ENCODE results near the gene IQCH.
A peak's percentile ranks its signal among the peaks of the same experiment; 100 is the strongest.

IQCH gene

DNA sequence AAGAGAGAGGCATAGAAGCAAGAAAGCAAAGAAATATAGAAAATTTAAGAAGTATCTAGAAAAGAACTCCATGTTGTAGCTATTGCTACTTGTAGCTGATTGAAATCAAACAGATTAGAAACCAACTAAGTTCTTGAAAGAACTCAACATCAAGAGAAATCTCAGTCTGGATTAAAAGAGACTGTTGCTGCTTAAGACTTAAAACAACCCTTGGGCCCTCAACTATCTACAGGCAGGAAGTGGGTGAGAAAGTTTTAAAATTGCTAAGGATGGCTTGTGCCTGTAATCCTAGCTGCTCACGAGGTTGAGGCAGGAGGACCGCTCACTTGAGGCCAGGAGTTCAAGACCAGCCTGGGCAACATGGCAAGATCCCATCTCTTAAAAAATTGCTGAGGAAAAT, 227.1 kb downstream of the IQCH start:
- DNase-seq (ENCODE audit: low read depth in 1 of 2, low spot score in 1 of 2) = no peak

GRCh38 chr15:67495585-67495984, 241.0 kb downstream of the IQCH start:
- DNase-seq (ENCODE audit: low read depth in 1 of 2, low spot score in 1 of 2) = no peak

GRCh38 chr15:67501177-67501835, 246.7 kb downstream of the IQCH start:
- no peak for DNase-seq (ENCODE audit: low read depth in 1 of 2, low spot score in 1 of 2)

DNA sequence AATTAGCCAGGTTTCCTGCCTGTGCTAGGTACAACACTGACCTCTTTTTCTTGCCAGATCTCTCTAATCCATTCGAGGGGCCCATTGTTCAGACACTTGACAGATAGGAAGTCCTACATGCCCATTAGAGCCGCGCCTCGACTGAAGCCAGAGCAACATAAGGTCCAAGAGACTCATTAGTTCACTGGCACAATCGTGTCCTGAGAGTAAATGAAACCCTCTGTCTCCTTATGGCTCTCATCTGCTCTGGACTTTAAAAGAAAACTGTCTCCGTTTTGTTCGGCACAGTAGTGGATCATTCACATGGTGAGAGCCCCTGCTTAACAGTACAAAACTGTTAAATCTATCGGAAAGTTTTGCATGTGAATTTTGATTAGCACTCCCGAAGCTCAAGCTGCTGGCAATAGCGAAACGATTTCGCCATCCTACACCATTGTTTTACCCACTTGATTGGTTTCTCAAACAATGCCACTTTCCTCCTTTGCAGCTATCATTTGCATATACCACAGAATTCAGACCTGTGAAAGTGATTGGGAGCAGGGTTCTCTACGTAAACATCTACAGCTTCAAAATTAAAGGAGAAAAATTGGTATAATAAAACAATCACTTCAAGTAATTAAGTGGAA, 247.4 kb downstream of the IQCH start:
- no peak for DNase-seq (ENCODE audit: low read depth in 1 of 2, low spot score in 1 of 2)

- no peak for DNase-seq (ENCODE audit: low read depth in 1 of 2, low spot score in 1 of 2)
Observed at GRCh38 chr15:67504056-67504455, 249.5 kb downstream of the IQCH start.

DNA sequence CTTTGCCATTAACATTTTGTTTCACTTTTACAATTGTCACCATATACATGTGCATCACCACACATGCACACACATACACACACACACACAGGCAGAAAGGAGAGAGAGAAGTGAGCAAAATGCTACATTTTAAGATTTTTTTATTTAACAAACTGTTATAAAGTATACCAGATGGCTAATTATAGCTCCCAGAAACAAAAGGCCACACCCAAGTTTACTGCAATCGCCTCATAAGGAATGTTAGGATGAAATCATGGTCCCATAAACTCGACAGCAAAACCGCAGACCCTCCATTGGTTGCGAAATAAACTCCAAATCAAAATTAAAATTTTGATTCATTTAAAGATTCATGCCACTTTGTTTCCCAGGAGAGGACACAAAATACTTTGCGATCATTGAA, 250.2 kb downstream of the IQCH start:
- DNase-seq (ENCODE audit: low read depth in 1 of 2, low spot score in 1 of 2) = no peak

GRCh38 chr15:67505675-67506572, 251.3 kb downstream of the IQCH start:
- no peak for DNase-seq (ENCODE audit: low read depth in 1 of 2, low spot score in 1 of 2)

DNA sequence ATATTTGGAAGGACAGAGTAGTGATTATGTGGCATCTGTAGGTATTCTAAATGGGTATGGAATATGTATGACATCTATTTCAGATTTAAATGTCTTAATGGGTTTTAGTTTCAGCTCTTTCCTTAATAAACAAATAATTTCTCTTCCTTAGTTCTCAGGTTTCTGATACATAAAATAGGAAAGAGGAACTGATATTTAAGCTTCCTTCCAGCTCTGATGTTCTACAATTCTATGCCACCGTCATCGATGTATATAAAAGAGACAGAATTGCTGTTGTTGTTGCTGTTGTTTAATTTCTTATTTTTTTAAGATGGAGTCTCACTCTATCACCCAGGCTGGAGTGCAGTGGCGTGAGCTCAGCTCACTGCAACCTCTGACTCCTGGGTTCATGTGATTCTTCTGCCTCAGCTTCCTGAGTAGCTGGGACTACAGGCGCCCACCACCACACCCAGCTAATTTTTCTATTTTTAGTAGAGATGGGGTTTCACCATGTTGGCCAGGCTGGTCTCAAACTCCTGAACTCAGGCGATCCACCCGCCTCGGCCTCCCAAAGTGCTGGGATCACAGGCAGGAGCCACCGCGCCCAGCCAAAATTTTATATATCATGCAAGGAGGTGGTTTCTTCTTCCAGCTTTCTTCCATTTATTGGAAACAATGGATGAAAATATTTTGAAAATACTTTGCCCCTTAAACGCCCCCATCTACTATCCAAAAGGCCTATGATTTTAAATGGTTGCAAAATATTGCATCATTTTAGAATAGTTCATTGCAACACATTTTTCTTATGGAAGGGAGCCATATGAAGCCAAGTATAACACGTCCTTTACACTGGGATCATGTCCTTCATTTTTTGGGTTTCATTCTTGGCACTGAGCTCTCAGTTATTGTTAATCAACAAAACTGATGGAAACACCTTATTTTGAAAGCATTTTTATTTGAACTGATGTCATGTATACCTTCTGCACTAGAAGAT, 252.5 kb downstream of the IQCH start:
- no peak for DNase-seq (ENCODE audit: low read depth in 1 of 2, low spot score in 1 of 2)

- no peak for DNase-seq (ENCODE audit: low read depth in 1 of 2, low spot score in 1 of 2)
Observed at GRCh38 chr15:67508407-67508806, 253.8 kb downstream of the IQCH start.

GRCh38 chr15:67509918-67510317, 255.3 kb downstream of the IQCH start:
- DNase-seq (ENCODE audit: low read depth in 1 of 2, low spot score in 1 of 2) = no peak

GRCh38 chr15:67510597-67511190, 256.1 kb downstream of the IQCH start:
- DNase-seq (ENCODE audit: low read depth in 1 of 2, low spot score in 1 of 2) = no peak

DNA sequence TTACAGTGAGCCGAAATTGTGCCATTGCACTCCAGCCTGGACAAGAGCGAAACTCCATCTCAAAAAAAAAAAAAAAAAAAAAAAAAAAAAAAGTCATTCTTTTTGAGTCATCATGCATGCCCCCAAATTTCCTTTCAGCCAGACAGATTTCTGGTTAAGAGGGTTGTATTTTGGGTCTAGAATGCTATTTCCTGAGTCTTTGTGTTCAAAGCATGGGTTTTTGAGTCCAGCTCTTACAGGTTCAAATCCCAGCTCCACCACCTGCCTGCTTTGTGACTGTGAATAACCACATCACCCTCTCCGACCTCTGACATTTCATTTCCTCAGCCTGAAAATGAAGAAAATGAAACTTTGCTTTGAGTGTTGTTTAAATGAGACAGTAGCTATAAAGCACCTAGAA, 257.0 kb downstream of the IQCH start:
- no peak for DNase-seq (ENCODE audit: low read depth in 1 of 2, low spot score in 1 of 2)

- DNase-seq (ENCODE audit: low read depth in 1 of 2, low spot score in 1 of 2) = no peak
Observed at GRCh38 chr15:67512140-67512539, 257.6 kb downstream of the IQCH start.

DNA sequence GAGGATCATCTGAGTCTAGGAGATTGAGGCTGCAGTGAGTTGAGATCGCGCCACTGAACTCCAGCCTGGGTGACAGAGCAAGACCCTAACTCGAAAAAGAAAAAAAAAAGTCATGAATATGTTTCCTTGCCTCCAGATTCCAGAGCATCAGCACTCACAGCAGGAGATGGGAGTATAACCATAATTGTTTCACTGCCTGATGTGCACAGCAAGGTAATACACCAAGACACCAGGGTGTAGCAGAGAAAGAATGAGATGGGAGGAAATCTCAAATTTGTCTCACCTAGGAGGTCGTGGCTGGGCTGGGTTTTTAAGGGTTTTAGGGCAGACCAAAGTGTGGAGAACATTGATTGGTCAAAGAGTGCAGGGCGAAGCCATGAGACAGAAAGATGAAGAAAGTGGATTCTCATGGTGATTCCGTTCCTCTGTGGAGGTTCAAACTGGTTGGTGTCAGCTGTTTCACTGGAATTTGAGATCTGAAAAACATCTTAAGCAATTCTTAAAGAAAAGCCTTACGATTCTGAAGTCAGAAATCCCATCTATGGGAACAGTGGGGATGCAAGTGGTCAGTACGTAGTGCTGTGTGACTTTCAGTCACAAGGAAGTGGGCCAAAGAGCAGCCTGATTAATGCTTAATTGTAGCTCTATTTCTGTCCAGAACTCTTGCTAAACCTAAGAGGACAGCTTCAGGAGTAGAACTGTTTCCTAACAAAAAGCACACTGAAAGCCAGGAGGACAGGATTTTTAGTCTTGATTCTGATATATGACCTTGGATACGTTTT, 258.5 kb downstream of the IQCH start:
- DNase-seq (ENCODE audit: low read depth in 1 of 2, low spot score in 1 of 2) = no peak

DNA sequence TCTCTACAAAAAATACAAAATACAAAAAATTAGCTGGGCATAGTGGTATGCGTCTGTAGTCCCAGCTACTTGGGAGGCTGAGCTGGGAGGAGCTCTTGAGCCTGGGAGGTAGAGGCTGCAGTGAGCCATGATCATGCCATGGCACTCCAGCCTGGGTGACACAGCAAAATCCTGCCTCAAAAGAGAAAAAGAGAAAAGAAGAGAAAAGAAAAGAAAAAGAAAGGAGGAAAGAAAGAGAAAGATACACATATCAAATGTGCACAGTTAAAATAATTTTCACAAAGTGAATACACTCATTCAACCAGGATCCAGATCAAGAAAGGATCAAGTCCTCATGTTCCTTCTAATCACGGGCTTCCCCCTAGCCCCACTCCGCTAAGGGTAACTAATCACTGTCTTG, 260.5 kb downstream of the IQCH start:
- no peak for DNase-seq (ENCODE audit: low read depth in 1 of 2, low spot score in 1 of 2)

- DNase-seq (ENCODE audit: low read depth in 1 of 2, low spot score in 1 of 2) = no peak
Observed at GRCh38 chr15:67515557-67515956, 261.0 kb downstream of the IQCH start.

GRCh38 chr15:67520321-67521028, 265.9 kb downstream of the IQCH start:
- no peak for DNase-seq (ENCODE audit: low read depth in 1 of 2, low spot score in 1 of 2)

- DNase-seq (ENCODE audit: low read depth in 1 of 2, low spot score in 1 of 2) = peak; percentile 67 to 79
Observed at GRCh38 chr15:67521029-67521782, 266.6 kb downstream of the IQCH start, which contains the start of gene C15orf61. TSS of gene C15orf61 (plus strand) at chr15:67521131. CDS start at chr15:67521249, 118 bp downstream.

Data from stimulated activated CD4-positive, alpha-beta T cell treated with anti-CD3 and anti-CD28 coated beads, Interleukin-15, amount 100 ng/mL, for 1 hour (primary cell).